Omental fat pad (tissue), 4 donors: ENCODE data around the gene PPFIBP1. TPM values are rescaled to one million over a fixed set of nuclear protein-coding genes. Genes with fewer than 3 reads are reported as not detected.

ENCODE experiments used
- ATAC-seq: fragments of 150-250 bp; one replicate; pipeline ENCODE4 v1.9.1; 2016; ENCODE audit warnings: mild to moderate bottlenecking, moderate library complexity; ENCODE audit not compliant: low FRiP score
- DNase-seq: peaks from one replicate; pipeline ENCODE4 v3.0.0-alpha.2; 2019; ENCODE audit warnings: low spot score
- CTCF ChIP-seq, 3 donors: fragments of 450-650 bp; IDR thresholded peaks; one replicate each; pipeline ENCODE4 v1.5.1; 2016 to 2017; ENCODE audit warnings: antibody characterized with exemption in 3 of 3, mild to moderate bottlenecking in 3 of 3, moderate library complexity in 2 of 3
- total RNA-seq, 4 donors: library from RNA; depleted of rRNA; stranded (reverse); fragments of >200 nt; gene quantifications; one replicate each; pipeline ENCODE4 v1.1.0, GENCODE V29; 2016

The PPFIBP1 gene
- total RNA-seq, 4 donors from 2014 or later, result 40.2 to 164 (median 56.5) TPM

- ATAC-seq, result no peak
- DNase-seq, result no peak
- TF ChIP-seq CTCF (IDR thresholded peaks at IDR 0.05), result no peak
Measured at GRCh38 chr12:27665704-27666103, 141.7 kb downstream of the PPFIBP1 start.

- ATAC-seq (no peak), DNase-seq (no peak)
- no peak for TF ChIP-seq CTCF (IDR thresholded peaks at IDR 0.05)
Measured at GRCh38 chr12:27666510-27666909, 142.5 kb downstream of the PPFIBP1 start.

GRCh38 chr12:27667540-27667939, 143.5 kb downstream of the PPFIBP1 start:
- TF ChIP-seq CTCF (IDR thresholded peaks at IDR 0.05), result no peak
- no peak for ATAC-seq
- no peak for DNase-seq

GRCh38 chr12:27672051-27672450, 148.0 kb downstream of the PPFIBP1 start:
- ATAC-seq, result no peak

GRCh38 chr12:27672643-27673042, 148.6 kb downstream of the PPFIBP1 start:
- DNase-seq (no peak), ATAC-seq (no peak)
- no peak for TF ChIP-seq CTCF (IDR thresholded peaks at IDR 0.05)

More at GRCh38 chr12:27672051-27672450, 148.0 kb downstream of the PPFIBP1 start:
- TF ChIP-seq CTCF (IDR thresholded peaks at IDR 0.05), result no peak
- DNase-seq, result no peak

GRCh38 chr12:27673101-27673718, 149.2 kb downstream of the PPFIBP1 start:
- no peak for TF ChIP-seq CTCF (IDR thresholded peaks at IDR 0.05)
- no peak for DNase-seq
- ATAC-seq, result no peak

- no peak for DNase-seq
- no peak for ATAC-seq
- no peak for TF ChIP-seq CTCF (IDR thresholded peaks at IDR 0.05)
Measured at GRCh38 chr12:27674989-27675388, 151.0 kb downstream of the PPFIBP1 start.
